DMS114 treated with DMSO at 0.1 percent for 48 hours (cell line): ENCODE results near the gene DISP3.

ENCODE experiments used
- DNase-seq: peaks from one replicate; lab custom pipeline; 2025; ENCODE audit not compliant: unreplicated experiment; lab: John Stamatoyannopoulos, UW

Gene DISP3

DNA sequence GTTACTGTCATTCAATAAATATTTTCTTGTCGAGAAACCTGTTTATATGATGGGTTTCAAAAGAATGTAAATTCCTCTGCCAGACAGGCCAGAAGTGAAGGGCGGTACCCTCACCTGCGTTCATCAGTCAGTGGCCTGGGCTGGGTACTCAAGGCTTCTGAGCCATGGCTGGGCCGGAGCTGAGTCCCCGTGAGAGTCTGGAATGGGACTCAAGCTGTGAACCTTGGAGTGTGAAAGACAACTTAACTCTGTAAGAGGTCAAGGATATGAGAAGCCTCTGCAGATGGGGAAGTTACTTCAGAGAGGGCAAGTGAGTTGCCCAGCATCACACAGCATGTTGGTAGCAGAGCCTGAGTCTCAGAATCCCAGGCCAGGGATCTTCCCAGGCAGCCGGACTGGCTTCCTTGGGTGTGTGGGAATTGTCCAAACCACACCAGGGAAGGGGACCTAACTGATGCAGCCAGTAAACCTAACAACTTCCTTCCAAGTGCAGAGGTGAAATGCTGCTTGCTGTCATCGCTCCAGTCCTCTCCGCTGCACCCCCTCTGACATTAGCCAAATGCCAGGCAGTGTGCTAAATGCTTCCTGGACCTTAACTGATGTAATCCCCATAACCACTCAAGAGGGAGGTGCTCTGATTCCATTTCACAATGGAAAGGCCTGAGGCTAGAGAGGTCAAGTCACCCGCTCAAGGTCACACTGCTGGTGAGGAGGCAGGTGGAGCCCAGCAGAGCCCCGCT lies 4.8 kb downstream of the DISP3 start:
- no peak for DNase-seq

DNA sequence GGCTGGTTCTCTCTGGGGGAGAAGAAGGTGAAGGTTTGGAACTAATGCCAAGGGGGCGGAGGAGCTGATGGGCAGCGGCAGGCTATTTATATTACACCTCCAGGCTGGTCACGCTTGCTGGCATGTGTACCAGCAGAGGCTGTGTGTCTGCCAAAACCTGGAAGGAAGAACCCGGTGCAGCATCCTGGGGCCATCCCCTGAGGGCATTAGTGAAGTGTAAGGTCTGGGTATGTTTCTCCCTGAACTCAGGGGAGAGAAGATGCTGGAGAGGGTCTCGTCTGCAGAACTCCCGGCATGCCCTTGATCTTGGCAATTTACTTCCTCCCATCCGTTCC lies 5.3 kb downstream of the DISP3 start:
- no peak for DNase-seq

DNA sequence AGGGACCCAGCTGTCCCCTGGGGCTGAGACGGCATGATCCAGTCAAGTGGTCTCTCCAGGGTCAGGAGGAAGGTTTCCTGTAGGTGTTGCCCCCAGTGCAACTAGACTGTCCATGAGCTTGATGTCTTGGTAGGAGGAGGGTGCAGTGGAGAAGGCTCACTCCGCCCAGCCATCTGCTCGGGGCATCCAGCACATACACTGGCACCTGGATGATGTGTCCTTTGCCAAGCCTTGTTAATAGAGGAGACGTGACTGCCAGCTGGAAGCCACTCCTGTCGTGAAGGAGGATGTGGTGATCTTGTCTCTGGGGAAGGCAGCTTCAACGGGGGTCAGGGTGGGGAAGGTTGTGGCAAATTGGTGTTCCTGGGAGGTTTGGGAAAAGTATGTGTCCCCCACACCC lies 6.2 kb downstream of the DISP3 start:
- no peak for DNase-seq

DNA sequence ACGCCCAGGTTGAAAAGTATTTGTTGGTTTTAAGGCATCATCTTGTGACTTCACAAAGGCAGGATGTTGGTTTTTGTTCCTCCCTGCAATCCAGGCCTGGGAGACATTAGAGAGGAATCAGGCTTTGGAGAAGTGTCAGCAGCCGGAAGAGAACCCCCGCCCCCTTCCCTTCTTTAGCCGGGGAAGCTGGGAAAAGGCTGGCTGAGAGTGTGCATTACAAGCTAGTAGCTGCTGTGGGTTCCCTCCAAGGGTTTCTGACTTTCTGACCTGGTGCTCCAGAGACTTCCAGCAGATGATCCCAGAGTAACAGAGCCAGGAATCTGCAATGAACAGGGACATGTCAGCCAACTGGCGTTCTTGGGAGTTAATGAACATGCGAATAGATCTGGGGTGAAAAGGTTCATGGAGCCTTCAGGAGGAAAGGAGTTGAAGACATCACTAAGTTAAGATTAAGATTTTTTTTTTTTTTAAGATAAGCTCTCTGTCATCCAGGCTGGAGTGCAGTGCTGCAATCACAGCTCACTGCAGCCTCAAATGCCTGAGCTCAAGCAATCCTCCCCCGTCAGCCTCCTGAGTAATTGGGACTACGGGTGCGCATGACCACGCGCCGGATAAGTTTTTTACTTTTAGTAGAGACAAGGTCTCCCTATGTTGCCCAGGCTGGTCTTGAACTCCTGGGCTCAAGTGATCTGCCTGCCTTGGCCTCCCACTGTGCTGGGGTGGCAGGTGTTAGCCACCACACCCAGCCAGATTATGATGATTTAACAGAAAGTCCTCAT lies 7.5 kb downstream of the DISP3 start:
- no peak for DNase-seq

DNA sequence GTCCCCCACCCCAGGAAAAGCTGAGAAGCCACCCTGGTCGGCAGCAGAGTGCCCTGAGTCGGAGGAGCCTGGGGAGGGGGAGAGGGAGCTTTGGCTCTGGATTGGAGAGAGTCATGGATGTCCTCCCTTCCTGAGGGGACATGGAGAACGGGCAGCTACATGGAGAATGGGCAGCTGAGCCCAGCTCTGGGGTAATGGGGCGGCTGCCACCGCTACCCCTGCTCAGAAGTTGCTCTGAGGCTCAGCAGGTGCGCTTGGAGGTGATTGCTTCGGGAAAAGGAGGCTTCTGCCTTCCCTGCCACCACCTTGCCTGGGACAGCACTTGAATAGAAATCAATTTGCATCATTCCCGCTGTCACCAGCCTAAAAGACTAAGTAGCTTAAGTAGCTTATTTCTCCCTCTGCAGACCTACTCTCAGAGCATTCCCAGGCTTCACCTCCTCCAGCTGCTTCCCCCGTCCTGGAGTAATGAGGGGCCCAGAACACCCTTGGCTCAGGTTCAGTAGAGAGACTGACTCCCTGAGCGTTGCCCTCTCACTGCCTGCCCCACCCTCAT lies 8.3 kb downstream of the DISP3 start:
- no peak for DNase-seq

DNA sequence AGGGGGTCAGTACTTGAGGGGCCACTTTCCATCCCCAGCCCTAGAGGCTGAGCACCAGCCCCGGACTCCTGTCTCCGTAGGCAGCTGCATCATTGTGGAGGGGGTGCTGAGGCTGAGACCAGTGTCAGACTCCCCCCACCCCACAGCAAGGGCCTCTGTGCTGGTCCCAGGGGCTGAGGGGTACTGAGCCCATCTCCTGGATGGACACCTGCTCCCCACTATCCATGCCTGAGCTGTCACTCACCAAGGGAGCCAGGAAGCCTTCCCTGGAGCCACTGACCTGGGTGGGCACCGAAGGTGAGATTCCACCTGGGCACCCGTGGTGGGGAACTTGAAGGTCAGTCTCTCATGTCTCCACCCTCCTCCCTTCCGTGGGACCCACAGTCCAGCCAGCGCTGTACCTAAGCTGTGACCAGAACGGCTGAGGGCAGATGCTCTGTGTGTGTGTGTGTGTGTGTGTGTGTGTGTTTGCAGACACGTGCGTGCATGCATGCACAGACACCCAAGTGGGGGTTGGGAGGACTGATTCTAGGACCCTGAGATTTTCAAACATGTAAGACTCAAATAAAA lies 9.3 kb downstream of the DISP3 start:
- no peak for DNase-seq

DNA sequence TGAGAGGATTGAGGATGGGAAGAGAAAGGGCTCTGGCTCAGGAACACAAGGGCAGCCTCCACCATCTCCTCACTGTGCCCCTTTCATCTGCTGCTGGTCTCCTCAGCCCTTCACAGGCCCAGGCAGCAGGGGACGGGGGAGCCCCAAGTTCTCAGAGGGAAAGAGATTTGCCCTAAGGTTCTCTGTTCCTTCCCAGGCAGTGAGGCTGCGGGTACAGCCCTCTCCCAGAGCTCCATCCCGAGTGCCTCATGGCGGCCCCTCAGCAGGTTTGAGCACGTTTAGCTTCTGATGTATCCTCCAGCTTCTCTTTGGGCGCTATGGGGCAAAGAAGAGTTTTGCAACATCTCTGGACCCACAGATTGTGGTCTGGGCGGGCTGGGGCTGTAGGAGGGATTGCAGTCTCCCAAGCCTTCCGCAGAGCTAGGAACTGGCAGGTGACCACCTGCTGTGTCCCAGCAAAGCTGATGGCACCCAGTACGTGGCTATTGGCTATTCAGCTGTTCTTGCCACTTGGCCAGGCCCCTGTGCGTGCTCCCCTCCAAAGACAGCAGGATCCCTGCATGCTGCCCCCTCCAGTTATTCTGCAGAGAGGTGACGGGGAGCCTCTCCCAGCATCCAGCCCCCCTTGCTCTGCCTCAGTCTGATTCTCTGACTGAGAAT lies 10.1 kb downstream of the DISP3 start:
- no peak for DNase-seq

DNA sequence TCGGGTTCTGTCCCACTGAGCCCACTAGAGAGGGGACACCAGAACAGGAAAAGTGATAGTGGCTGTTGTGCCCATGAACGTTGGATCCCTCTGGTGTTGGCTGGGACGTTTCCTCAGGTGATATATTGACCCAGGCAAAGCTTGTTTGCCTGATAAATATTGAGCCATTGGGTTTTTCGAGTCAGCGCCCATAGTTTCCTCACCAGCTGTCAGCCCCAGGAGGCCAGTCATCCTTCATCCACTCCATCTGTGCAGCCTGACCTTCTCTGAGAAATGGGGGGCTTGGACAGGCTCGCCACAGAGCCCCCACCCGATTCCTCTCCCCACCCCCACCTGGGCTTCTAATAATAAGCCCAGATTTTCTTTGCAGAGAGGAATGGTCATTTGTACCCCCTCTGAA lies 13.3 kb downstream of the DISP3 start:
- DNase-seq = no peak

DNA sequence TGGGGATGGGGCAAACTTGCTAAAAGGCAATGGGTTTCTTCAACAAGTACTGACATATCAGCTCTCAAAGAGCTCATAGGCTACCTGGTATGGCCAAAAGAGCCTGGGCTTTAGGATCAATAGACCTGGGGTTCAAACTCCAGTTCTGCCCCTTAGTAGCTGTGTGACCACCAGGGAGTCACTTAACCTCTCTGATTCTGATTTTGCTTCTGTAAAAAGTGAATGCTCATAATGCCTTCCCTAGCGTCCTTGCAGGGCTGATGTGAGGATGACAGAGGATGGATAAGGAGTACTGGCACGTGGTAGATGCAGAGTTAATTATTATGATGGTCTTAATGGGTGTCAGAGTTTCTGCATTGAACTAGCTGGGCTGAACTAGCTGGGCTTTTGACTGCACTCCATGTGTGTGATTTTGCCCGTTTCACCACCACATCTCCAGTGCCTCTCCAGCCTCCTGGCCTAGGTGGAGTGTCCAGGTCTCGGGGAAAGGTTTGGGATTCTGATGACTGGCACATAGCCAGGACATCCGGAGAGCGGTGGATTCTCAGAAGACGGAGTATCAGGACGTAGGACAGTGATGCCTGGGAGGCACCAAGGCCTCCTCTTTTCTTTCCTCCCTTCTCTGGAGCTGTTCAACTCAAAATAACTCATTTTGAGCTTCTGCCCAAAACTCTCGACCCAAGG lies 15.2 kb downstream of the DISP3 start:
- DNase-seq = no peak

DNA sequence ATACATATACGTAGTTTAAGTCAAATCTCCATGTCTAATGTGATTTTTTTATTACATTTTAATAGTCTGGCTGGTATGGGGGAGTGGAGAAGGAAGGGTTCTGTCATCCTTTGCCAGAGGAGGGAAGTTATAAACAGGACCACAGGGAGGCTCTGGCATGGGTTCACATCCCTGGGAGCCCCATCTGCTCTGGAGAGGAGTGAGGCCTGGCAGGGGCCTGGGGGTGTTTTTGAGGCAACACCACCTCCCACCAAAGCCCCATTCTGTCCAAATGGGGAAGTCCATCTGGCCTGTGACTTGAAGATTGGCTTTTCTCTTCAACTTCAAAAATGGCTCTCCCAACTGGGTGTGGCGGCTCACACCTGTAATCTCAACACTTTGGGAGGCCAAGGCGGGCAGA lies 15.8 kb downstream of the DISP3 start:
- DNase-seq = no peak

DNA sequence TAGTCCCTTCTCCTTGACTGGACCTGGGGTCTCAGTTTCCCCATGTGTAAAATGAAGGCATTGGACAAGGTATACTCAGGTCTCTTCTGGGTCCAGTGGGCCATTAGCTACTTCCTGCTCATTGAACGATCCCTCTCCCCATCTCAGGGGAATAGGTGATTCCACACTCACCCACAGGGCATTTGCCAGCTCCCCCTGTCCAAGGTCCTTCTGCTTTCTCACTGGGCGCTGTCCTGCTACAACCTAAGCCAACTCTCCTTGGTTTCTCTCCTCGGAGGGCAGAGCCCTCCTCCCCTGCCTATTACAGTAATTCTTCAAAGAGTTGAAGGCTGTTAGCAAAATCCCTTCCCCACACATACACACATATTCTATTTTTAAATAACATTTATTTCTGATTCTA lies 16.6 kb downstream of the DISP3 start:
- no peak for DNase-seq

DNA sequence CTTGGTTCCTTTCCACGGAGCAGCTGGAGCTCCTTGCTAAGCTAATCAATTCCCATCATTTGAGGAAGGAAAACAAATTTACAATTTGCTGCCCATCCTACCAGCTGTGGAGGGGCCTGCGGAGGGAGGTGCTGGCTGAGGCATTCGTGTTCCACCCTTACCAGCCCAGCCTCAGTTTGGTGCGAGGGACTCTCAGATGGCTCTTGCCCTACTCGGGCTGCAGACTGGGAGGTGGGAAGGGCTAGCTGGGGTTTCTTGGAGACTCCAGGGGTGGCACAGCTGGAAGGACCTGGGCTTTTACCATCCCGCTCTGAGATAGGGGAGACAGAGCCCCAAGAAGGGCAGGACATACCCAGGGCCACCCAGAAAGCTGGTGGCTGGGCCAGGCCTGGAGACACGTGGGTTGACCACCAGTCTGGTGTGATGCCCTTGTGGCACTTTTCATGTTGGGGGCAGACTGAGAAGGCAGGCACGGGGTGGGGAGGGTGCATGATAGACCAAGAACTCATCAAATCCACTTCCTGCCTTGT lies 17.7 kb downstream of the DISP3 start:
- DNase-seq = no peak

DNA sequence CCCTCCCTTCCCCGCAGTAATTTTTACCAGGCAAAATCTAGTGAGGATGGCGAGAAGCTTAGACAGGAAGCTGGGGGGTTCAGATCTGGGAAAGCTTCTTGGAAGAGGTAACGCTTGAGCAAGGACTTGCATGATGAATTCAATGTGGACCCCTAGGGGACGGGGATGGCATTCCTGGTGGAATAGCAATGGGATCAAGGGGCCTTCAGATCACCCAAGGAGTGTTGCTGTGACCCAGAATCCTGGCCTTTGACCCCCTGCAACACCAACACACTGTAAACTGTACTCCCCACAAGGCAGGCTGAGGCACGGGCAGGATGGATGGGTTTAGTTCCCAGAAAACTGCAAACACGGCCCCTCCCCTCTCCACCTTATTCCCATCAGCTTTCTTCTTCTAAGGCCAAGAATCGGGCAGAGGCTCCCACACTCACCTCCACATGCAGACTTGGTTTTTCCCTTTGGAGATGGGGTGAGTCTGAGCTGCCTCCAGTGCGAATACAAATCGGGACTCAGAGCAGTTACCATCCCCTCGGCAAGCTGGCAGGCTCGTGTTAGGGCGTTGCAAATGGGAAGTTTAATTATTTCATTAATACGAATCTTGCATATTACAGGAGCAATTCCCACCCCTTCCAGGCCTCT lies 20.1 kb downstream of the DISP3 start:
- DNase-seq = no peak

DNA sequence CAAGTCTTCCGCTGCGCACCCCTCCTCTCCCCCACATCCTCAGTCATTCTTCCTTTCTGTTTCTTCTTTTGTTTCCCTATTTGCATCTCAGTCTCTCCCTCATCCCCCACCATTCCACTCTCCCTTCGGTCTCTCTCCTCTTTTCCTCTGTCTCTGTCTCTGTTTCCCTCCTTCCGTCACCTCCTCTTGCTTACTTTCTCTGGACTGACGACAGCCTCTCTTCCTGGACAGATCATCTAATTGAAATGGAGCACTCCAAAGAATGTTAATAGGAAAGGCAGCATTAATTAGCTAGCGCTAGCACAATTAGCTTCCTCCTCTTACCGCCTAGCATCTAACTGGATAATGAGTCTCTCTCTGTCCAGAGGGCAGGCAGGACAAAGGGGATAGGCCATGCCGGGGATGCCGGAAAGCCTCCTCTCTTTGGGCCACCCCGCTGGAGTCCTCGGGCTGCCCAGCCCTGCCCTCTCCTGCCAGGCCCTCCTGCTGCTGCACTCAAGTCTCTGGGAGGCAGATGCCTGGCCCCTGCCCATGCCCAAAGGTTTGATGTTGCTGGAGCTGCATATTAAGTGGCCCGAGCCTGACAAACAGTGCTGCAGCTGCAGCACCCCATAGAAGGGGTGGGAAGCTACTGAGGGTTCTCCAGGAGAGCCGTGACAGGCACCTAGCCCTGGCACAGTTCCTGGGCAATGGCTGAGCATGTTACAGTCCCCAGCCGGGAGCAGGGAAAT lies 20.8 kb downstream of the DISP3 start:
- no peak for DNase-seq

DNA sequence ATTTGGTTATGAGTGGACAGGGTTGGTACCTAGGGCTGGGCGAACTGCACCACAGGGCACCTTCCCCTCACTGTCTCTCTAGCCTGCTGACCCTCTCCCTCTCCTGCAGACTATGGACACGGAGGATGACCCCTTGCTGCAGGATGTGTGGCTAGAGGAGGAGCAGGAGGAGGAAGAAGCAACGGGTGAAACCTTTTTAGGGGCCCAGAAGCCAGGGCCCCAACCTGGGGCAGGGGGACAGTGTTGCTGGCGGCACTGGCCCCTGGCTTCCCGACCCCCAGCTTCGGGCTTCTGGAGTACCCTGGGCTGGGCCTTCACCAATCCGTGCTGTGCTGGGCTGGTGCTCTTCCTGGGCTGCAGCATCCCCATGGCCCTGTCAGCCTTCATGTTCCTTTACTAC lies 21.9 kb downstream of the DISP3 start:
- DNase-seq = no peak

DNA sequence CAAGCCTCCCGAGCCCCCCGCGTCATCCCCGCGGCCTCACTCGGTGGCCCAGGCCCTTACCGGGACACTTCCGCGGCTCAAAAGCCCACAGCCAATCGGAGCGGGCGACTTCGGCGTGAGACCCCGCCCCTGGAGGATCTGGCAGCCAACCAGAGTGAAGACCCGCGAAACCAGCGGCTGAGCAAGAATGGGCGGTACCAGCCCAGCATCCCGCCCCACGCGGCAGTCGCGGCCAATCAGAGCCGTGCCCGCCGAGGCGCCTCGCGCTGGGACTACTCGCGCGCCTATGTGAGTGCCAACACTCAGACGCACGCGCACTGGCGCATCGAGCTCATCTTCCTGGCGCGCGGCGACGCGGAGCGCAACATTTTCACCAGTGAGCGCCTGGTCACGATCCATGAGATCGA lies 22.5 kb downstream of the DISP3 start:
- no peak for DNase-seq

DNA sequence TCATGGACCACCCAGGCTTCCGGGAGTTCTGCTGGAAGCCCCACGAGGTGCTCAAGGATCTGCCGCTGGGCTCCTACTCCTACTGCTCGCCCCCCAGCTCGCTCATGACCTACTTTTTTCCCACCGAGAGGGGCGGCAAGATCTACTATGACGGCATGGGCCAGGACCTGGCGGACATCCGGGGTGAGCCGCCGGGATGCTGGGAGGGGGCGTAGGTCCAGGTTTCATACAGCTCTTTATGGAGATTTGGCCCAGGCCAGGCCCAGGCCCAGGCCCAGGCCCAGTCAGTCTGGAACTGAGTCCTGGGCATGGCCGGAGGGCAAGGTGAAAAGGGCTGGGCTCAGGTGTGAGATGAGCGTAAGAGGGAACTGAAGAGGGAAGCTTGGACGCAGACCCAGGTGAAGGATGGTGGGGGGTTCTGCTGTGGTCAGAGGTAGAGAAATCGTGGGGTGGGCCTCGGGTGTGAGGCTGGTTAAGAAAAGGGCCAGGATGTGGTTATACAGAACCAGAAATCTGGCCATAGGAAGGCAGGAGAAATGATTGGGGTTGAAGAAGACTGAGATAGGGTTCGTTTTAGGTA lies 23.0 kb downstream of the DISP3 start:
- no peak for DNase-seq

DNA sequence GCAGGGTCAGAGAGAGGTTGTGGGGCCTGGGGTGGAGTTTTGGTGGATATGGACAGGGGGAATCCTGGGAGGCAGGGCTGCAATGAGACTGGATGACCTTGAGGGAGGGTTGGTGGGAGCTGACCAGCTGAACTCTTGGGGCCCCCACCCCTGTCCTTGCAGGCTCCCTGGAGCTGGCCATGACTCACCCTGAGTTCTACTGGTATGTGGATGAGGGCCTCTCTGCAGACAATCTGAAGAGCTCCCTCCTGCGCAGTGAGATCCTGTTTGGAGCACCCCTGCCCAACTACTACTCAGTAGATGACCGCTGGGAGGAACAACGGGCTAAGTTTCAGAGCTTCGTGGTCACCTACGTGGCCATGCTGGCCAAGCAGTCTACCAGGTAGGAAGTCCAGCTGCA lies 23.6 kb downstream of the DISP3 start:
- DNase-seq = no peak

DNA sequence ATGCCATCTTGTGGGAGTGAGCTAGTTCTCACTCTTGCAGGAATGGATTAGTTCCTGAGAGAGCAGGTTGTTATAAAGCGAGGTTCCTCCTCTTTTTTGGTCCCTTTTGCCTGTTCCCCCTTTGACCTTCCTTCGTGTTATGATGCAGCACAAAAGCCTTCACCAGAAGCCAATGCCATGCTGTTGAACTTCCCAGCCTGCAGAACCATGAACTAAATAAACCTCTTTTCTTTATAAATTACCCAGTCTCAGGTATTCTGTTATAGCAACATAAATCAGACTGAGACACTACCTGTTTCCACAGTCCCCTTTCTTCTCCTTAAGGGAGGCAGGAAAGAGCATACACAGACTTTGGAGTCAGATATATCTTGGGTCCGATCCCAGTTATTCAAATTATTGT lies 25.6 kb downstream of the DISP3 start:
- DNase-seq = no peak
